Karpas-422 (cell line): ENCODE measurements around the gene GRAMD2B. TPM values are rescaled to one million over a fixed set of nuclear protein-coding genes. Genes with fewer than 3 reads are reported as not detected.

ENCODE experiments used
- DNase-seq: peaks from one replicate; pipeline ENCODE4 v3.0.0-alpha.2; 2015
- H2AFZ ChIP-seq: fragments of 200-600 bp; sonication (generic); 2 replicates; pipeline ENCODE4 v1.6.1; 2014; ENCODE audit warnings: antibody characterized with exemption, low read length, mixed read lengths
- H3K27ac ChIP-seq: fragments of 200-600 bp; sonication (generic); 2 replicates; pipeline ENCODE4 v1.5.1; 2014; ENCODE audit warnings: mild to moderate bottlenecking, low read length, moderate library complexity
- H3K27me3 ChIP-seq: fragments of 200-600 bp; sonication (generic); 2 replicates; pipeline ENCODE4 v1.6.1; 2014; ENCODE audit warnings: low read length, mixed read lengths
- H3K36me3 ChIP-seq: fragments of 200-600 bp; sonication (generic); 2 replicates; pipeline ENCODE4 v1.6.1; 2014; ENCODE audit warnings: low read length, mixed read lengths; ENCODE audit not compliant: insufficient read depth
- H3K4me1 ChIP-seq: fragments of 200-600 bp; sonication (generic); 2 replicates; pipeline ENCODE4 v1.6.1; 2014; ENCODE audit warnings: mild to moderate bottlenecking, low read length, mixed read lengths
- H3K4me2 ChIP-seq: fragments of 200-600 bp; sonication (generic); 2 replicates; pipeline ENCODE4 v1.6.1; 2014; ENCODE audit warnings: low read length, low read depth, mild to moderate bottlenecking; ENCODE audit not compliant: poor library complexity, severe bottlenecking
- H3K4me3 ChIP-seq: fragments of 200-600 bp; sonication (generic); 2 replicates; pipeline ENCODE4 v1.5.1; 2014; ENCODE audit warnings: mild to moderate bottlenecking, antibody characterized with exemption, low read length, mixed read lengths
- H3K79me2 ChIP-seq: fragments of 200-600 bp; sonication (generic); 2 replicates; pipeline ENCODE4 v1.6.1; 2014; ENCODE audit warnings: mild to moderate bottlenecking, low read length, mixed read lengths
- H3K9ac ChIP-seq: fragments of 200-600 bp; sonication (generic); 2 replicates; pipeline ENCODE4 v1.6.0; 2014; ENCODE audit warnings: low read length
- H3K9me2 ChIP-seq: fragments of 200-600 bp; sonication (generic), shearing (Covaris generic); replicated peaks from 2 replicates; pipeline ENCODE4 v1.6.0; 2014; ENCODE audit warnings: mild to moderate bottlenecking, low read length, moderate library complexity; ENCODE audit not compliant: insufficient read depth
- H3K9me3 ChIP-seq: fragments of 300-700, 200-600 bp; sonication (generic); 2 replicates; pipeline ENCODE4 v1.6.1; 2014; ENCODE audit warnings: low read length, mixed read lengths
- H4K20me1 ChIP-seq: fragments of 200-600 bp; sonication (generic); 2 replicates; pipeline ENCODE4 v1.6.1; 2014; ENCODE audit warnings: mild to moderate bottlenecking, antibody characterized with exemption, low read length, low read depth; ENCODE audit not compliant: insufficient read depth
- total RNA-seq: library from RNA; depleted of rRNA; stranded (reverse); fragments of >200 nt; shearing (Covaris generic); gene quantifications from 2 replicates; pipeline ENCODE4 v1.2.3, GENCODE V29; 2014; ENCODE audit warnings: low replicate concordance

The GRAMD2B gene
- total RNA-seq, 1 experiment from 2014 or later, result 4.5 TPM

DNA sequence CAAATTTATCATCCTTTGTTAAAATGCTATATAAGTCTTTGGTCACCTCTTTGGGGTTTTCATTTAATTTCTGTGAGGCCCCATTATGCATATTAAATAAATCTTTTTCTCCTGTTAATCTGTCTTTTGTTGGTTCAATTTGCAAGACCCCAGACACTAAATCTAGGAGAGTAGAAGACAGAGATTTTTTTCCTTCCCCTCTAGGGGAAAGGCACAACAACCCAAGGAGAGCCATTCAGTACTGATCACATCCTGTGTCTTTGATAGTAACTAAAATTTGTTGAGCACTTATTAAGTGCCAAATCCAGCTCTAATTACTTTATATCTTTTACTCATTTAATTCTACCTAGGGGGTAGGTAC lies 97.4 kb downstream of the GRAMD2B start:
- H3K4me2 ChIP-seq, result no peak overlapping the region
- H3K36me3 ChIP-seq, result no peaks in the 10 kb centered on the region
- no peak overlapping the region for H3K27ac ChIP-seq
- H3K79me2 ChIP-seq, result no peaks in the 10 kb centered on the region
- no peaks in the 10 kb centered on the region for H3K27me3 ChIP-seq
- H3K9me2 ChIP-seq, result no peaks in the 10 kb centered on the region
- H2AFZ ChIP-seq, result no peak overlapping the region
- no peaks in the 10 kb centered on the region for H4K20me1 ChIP-seq
- H3K4me1 ChIP-seq, result no peaks in the 10 kb centered on the region
- H3K9ac ChIP-seq, result no peak overlapping the region
- no peak for DNase-seq
- no peaks in the 10 kb centered on the region for H3K9me3 ChIP-seq
- no peak overlapping the region for H3K4me3 ChIP-seq

GRCh38 chr5:126521130-126521529 lies 97.9 kb downstream of the GRAMD2B start:
- H3K4me1 ChIP-seq, result no peaks in the 10 kb centered on the region
- H4K20me1 ChIP-seq, result no peaks in the 10 kb centered on the region
- H3K27ac ChIP-seq, result no peak overlapping the region
- no peaks in the 10 kb centered on the region for H3K9me3 ChIP-seq
- no peak overlapping the region for H2AFZ ChIP-seq
- H3K9ac ChIP-seq, result no peak overlapping the region
- no peak overlapping the region for H3K4me2 ChIP-seq
- no peaks in the 10 kb centered on the region for H3K9me2 ChIP-seq
- H3K36me3 ChIP-seq, result no peaks in the 10 kb centered on the region
- no peak overlapping the region for H3K4me3 ChIP-seq
- no peaks in the 10 kb centered on the region for H3K79me2 ChIP-seq
- no peak for DNase-seq
- no peaks in the 10 kb centered on the region for H3K27me3 ChIP-seq

GRCh38 chr5:126523818-126524510 lies 100.8 kb downstream of the GRAMD2B start:
- H3K27me3 ChIP-seq, result no peaks in the 10 kb centered on the region
- no peaks in the 10 kb centered on the region for H3K36me3 ChIP-seq
- H4K20me1 ChIP-seq, result no peaks in the 10 kb centered on the region
- no peak overlapping the region for H3K27ac ChIP-seq
- no peaks in the 10 kb centered on the region for H3K4me1 ChIP-seq
- H3K9ac ChIP-seq, result no peak overlapping the region
- no peaks in the 10 kb centered on the region for H3K79me2 ChIP-seq
- no peak for DNase-seq
- H3K4me3 ChIP-seq, result no peak overlapping the region
- H2AFZ ChIP-seq, result no peak overlapping the region
- no peaks in the 10 kb centered on the region for H3K9me3 ChIP-seq
- no peak overlapping the region for H3K4me2 ChIP-seq
- no peaks in the 10 kb centered on the region for H3K9me2 ChIP-seq

GRCh38 chr5:126525630-126526245 lies 102.5 kb downstream of the GRAMD2B start:
- H4K20me1 ChIP-seq, result no peaks in the 10 kb centered on the region
- H3K27ac ChIP-seq, result no peak overlapping the region
- H3K9me3 ChIP-seq, result no peaks in the 10 kb centered on the region
- no peak overlapping the region; the same call in 1 of the 2 replicates for H2AFZ ChIP-seq
- H3K27me3 ChIP-seq, result no peaks in the 10 kb centered on the region
- DNase-seq, result no peak
- H3K36me3 ChIP-seq, result no peaks in the 10 kb centered on the region
- no peaks in the 10 kb centered on the region for H3K9me2 ChIP-seq
- H3K9ac ChIP-seq, result no peak overlapping the region
- H3K4me3 ChIP-seq, result no peak overlapping the region
- no peaks in the 10 kb centered on the region for H3K79me2 ChIP-seq
- no peak overlapping the region for H3K4me2 ChIP-seq
- H3K4me1 ChIP-seq, result no peaks in the 10 kb centered on the region

GRCh38 chr5:126526493-126526892 lies 103.3 kb downstream of the GRAMD2B start:
- Histone ChIP-seq H3K27ac (no peak overlapping the region), H3K9me3 (no peaks in the 10 kb centered on the region), H2AFZ (no peak overlapping the region), H3K4me1 (no peaks in the 10 kb centered on the region), H3K4me3 (no peak overlapping the region), H3K9me2 (no peaks in the 10 kb centered on the region), H3K36me3 (no peaks in the 10 kb centered on the region), H3K79me2 (no peaks in the 10 kb centered on the region), H4K20me1 (no peaks in the 10 kb centered on the region), H3K27me3 (no peaks in the 10 kb centered on the region), H3K9ac (no peak overlapping the region), H3K4me2 (no peak overlapping the region)
- no peak for DNase-seq

DNA sequence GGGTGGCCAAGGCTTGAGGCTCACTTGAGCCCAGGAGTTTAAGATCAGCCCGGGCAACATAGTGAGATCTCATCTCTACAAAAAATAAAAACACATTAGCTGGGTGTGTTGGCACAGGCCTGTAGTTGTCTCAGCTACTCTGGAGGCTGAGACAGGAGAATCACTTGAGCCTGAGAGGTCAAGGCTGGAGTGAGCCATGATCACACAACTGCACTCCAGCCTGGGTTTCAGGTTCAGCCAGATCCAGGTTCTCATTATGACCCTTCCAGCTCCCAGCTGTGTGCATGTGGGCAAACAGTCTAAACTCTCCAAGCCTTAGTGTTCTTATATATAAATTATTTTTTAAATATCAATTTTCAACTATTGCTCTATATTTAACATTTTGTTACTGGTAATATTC lies 103.9 kb downstream of the GRAMD2B start:
- Histone ChIP-seq H2AFZ (no peak overlapping the region), H3K9me3 (no peaks in the 10 kb centered on the region), H3K79me2 (no peaks in the 10 kb centered on the region), H3K36me3 (no peaks in the 10 kb centered on the region), H3K4me3 (no peak overlapping the region), H4K20me1 (no peaks in the 10 kb centered on the region), H3K4me2 (no peak overlapping the region), H3K27ac (no peak overlapping the region), H3K9me2 (no peaks in the 10 kb centered on the region), H3K9ac (no peak overlapping the region), H3K27me3 (no peaks in the 10 kb centered on the region), H3K4me1 (no peaks in the 10 kb centered on the region)
- DNase-seq, result no peak

GRCh38 chr5:126527892-126528291 lies 104.7 kb downstream of the GRAMD2B start:
- no peaks in the 10 kb centered on the region for H3K4me1 ChIP-seq
- H3K9ac ChIP-seq, result no peak overlapping the region
- H2AFZ ChIP-seq, result no peak overlapping the region
- no peak overlapping the region for H3K4me3 ChIP-seq
- no peaks in the 10 kb centered on the region for H3K79me2 ChIP-seq
- no peak for DNase-seq
- no peaks in the 10 kb centered on the region for H3K27me3 ChIP-seq
- no peaks in the 10 kb centered on the region for H3K9me3 ChIP-seq
- no peaks in the 10 kb centered on the region for H3K9me2 ChIP-seq
- no peaks in the 10 kb centered on the region for H3K36me3 ChIP-seq
- no peak overlapping the region for H3K27ac ChIP-seq
- no peak overlapping the region for H3K4me2 ChIP-seq
- no peaks in the 10 kb centered on the region for H4K20me1 ChIP-seq

DNA sequence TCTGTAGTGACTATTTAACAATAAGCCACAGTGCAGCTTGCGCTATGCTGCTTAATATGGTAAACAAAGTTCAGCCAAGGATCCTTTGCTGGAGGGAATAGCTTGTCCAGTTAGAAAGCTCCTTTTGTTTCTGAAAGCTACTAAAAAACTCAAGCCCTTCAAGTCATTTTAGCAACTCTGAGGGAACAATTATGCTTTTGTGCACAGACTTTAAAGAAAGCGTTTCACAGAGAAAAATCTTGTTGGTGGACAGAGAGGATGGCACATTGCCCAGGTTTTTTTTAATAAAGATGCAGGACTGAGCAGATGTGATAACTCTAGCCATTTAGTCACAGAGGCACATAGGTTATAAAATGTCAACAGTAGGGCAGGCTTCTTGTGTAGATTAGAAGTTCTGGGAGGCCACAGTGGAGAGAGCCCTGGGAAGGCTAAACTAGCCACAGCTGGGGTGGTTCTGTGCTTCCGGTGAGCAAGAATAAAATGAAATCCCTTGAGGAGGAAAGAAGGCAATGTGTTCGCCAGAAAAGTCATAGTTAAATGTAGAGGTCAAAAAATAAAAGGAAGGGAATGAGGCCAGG lies 108.4 kb downstream of the GRAMD2B start:
- Histone ChIP-seq H3K27me3 (no peaks in the 10 kb centered on the region), H3K9ac (no peak overlapping the region), H3K79me2 (no peaks in the 10 kb centered on the region), H3K4me2 (no peak overlapping the region), H3K4me3 (no peak overlapping the region), H3K9me3 (no peaks in the 10 kb centered on the region), H3K27ac (no peak overlapping the region), H3K9me2 (no peaks in the 10 kb centered on the region), H2AFZ (no peak overlapping the region), H4K20me1 (no peaks in the 10 kb centered on the region), H3K36me3 (no peaks in the 10 kb centered on the region), H3K4me1 (no peaks in the 10 kb centered on the region)
- no peak for DNase-seq
